GM18517 (cell line): ENCODE data around the gene FSTL4.
"Not testable (repeated sequence)": the region's sequence is repeated elsewhere in the genome, so short reads cannot be mapped to it uniquely, and the experiment has no call there.

Experiments used
- ATAC-seq: cut with Tn5 transposase; IDR thresholded peaks from one replicate; pipeline ENCODE4 v1.9.1; 2021; ENCODE audit warnings: mild to moderate bottlenecking, moderate library complexity; ENCODE audit not compliant: unreplicated experiment

FSTL4 gene

GRCh38 chr5:133460172-133460758, 152.1 kb downstream of the FSTL4 start:
- no peak for ATAC-seq

GRCh38 chr5:133459474-133460160, 152.7 kb downstream of the FSTL4 start:
- no peak for ATAC-seq

DNA sequence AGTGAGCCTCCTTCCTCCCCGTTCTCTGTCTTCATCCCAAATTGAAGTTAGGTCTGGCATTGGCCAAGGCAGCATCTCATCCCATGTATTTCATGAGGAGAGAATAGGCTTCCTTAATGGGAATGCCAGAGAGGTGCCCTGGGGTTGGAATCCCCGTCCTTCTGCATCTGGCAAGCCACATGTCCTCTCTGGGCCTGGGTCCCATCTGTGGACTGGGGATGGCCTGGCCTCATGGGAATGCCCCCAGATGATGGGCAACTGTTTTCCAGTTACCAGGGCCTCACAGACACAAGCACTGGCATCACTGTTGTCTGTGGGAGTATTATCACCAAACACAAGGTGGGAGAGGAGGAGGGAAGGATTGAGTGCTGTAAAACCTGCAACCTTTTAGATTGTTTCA, 153.9 kb downstream of the FSTL4 start:
- ATAC-seq: no peak

DNA sequence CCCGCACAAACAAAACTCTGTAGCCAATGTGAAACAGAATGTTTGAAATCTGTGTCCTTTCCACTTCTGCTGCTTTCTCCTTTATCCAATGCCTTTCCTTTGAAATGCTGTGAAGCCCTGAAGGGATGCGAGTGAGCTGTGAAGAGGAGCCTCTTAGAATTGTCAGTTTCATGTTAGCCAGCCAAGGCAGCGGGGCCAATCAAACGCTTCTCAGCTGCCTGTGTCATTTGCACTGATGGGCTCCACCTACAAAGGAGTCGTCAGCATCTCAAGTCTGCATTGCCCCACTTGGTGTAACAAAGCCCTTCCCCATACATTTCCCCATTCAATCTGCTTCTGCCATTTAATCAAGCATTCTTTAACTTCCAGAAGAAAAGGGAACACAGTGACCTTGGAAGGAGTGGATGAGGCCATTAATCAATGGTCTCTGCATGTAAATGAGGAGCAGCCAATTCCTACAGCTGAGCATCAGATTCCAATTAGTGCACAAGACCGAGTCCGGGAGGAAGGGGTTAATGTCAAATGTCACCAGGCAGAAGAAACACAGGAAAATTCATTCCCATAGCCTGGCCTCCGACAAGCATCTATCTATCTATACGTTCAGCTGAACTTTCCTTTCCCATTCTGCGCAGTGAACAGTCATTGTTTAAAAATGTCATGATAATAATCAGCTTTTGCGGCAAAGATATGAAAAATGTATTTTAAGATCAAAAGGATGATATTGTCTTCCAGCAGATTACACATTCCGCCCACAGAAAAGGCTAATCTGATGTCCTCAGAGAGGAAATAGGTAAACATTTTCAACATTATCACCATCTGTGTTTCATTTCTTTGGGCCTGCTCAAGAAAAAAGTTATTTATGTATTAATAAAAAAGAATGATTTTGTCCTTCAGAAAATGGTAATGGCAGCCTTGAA, 154.6 kb downstream of the FSTL4 start:
- no peak for ATAC-seq

DNA sequence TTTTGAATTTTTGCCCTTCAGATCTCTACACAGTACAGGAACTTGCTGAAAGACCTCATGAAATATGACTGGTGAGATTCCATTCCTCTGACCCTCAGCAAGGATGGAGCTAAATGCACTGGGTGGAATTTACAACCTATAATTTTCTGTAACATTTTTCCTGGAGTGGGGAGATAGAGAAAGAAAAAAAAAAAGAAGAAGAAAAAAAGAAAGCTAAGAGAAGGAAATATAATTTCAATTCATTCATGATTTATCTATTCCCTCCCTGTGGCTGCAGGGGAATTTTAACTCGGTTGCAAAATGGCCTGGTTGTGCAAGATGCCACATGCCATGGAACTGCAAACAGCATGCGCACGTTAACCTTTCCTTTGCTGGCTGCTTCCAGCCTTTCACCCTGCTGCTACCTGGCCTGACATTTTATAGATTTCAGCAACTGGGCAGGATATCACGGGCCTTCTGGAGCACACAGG, 155.4 kb downstream of the FSTL4 start:
- ATAC-seq: no peak

DNA sequence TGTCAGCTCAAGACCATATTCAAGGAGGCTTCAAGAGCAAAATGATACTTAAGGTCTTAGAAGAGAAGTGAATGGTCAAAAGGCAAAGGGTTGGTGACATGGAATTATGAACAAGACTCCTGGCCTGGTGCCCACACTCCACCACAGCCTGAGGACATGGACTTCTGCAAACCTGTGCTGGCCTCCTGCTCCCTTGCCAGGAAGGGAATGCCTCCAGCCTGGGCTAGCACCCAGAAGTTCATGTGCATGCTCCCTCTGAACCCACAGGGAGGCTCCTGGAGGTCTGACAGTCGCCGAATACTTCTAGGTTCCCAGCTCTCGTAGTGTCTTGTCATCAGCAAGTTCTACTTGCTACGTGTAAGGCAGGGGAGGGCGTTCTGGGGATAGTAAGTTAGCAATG, 156.7 kb downstream of the FSTL4 start:
- ATAC-seq: no peak

- no peak for ATAC-seq
These were observed 157.9 kb downstream of the FSTL4 start for GRCh38 chr5:133454442-133454841.

DNA sequence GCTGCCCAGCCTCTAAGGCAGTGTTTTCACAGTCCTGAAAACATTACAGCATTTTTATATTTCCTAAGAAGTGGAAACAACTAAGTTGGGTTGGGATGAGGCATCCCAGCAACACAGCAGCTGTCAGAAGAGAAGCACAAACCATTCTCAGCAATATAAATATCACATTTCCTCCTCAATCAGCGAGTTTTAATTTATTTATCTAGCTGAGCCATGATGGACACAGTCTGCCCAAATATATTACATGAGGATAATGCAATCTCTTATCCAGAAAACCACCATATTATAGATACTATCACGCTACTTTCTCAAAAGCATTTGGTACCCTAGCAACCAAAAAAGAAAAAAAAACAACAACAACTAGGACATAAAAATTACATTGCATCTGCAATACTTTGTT, 158.5 kb downstream of the FSTL4 start:
- ATAC-seq: no peak

- no peak for ATAC-seq
These were observed 159.1 kb downstream of the FSTL4 start for GRCh38 chr5:133453084-133453780.

DNA sequence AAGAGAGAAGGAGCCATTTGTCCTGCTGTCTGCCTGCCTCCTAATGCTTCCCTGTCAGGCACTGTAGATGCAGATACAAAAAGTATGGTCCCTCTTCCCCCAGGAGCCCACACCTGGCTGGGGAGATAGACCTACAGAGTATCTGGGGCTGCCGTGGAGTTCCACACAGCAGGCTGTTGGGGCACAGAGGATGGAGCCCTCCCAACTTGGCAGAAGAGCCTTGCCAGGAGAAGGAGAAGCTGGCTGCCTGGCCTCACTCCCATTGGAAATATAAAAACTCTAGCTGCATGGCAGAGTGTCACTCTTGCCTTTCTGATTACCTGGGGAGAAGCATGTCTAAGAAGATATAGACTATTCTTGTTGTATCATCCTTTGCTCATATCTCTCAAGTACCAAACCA, 160.4 kb downstream of the FSTL4 start:
- no peak for ATAC-seq

GRCh38 chr5:133450286-133450685, 162.1 kb downstream of the FSTL4 start:
- ATAC-seq: no peak

- no peak for ATAC-seq
These were observed 163.2 kb downstream of the FSTL4 start for GRCh38 chr5:133449181-133449580.

GRCh38 chr5:133446440-133446839, 165.9 kb downstream of the FSTL4 start:
- no peak for ATAC-seq

- no peak for ATAC-seq
These were observed 166.6 kb downstream of the FSTL4 start for GRCh38 chr5:133445744-133446143.

GRCh38 chr5:133445204-133445603, 167.1 kb downstream of the FSTL4 start:
- ATAC-seq: not testable (repeated sequence)

- no peak for ATAC-seq
These were observed 167.6 kb downstream of the FSTL4 start for GRCh38 chr5:133444711-133445110.

- ATAC-seq: no peak
These were observed 171.1 kb downstream of the FSTL4 start for GRCh38 chr5:133441166-133441815.

GRCh38 chr5:133440467-133441115, 171.8 kb downstream of the FSTL4 start:
- no peak for ATAC-seq

GRCh38 chr5:133439859-133440258, 172.5 kb downstream of the FSTL4 start:
- no peak for ATAC-seq

DNA sequence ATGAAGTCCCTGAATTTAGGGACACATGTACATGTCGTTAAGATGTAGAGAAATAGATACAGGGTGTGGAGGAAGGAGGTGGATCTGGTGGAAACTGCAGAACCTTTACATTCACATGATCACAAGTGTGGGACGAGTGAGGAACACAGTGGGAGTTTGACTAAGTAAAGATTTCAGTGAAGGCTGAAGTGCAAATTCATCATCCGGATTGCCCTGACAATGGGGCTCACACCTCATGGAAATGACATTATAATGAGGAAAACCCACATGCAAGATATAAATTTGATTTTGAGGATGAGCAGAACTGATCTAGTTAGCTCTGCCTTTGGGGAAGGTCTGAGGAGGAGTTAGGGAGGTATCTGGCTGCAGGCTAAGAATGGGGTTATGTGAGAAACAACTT, 173.9 kb downstream of the FSTL4 start:
- ATAC-seq: no peak
